Stimulated activated effector memory CD8-positive, alpha-beta T cell treated with anti-CD3 and anti-CD28 coated beads, Interleukin-12 subunit alpha, Interleukin-12 subunit beta, amount 100 ng/mL, for 72 hours (primary cell): ENCODE measurements around the gene DNAJC30.
"Not testable (repeated sequence)": the region's sequence is repeated elsewhere in the genome, so short reads cannot be mapped to it uniquely, and the experiment has no call there.

ENCODE experiments used
- ATAC-seq: fragments of 150-1000 bp; cut with Tn5 transposase; 2 replicates; pipeline ENCODE4 v1.10.0; 2021
- DNase-seq, 2 donors: peaks; one replicate each; pipeline ENCODE4 v3.0.0; 2021 to 2022; ENCODE audit warnings: low spot score in 2 of 2
- H3K27ac Mint-ChIP-seq: one replicate; pipeline ENCODE4 v1.8.0; 2022; ENCODE audit warnings: mild to moderate bottlenecking, mixed read lengths
- H3K36me3 Mint-ChIP-seq: one replicate; pipeline ENCODE4 v1.8.0; 2022; ENCODE audit warnings: mild to moderate bottlenecking, mixed read lengths
- H3K4me1 Mint-ChIP-seq: one replicate; pipeline ENCODE4 v1.8.0; 2022; ENCODE audit warnings: mixed read lengths
- H3K4me3 Mint-ChIP-seq: one replicate; pipeline ENCODE4 v1.8.0; 2022; ENCODE audit warnings: mild to moderate bottlenecking, mixed read lengths
- H3K9me3 Mint-ChIP-seq: one replicate; pipeline ENCODE4 v1.8.0; 2022; ENCODE audit warnings: mixed read lengths

Gene DNAJC30

GRCh38 chr7:73683056-73683787, at the start of gene DNAJC30, which contains the start of gene BUD23:
Gene DNAJC30 (minus strand): TSS chr7:73683453. CDS start chr7:73683423, 30 bp downstream.
Gene BUD23 (plus strand): TSS chr7:73683597. CDS start chr7:73683626, 29 bp downstream.
- Mint-ChIP-seq H3K4me1 (peaks cover 25% of the 10 kb centered on the region), H3K9me3 (no peaks in the 10 kb centered on the region), H3K36me3 (peaks cover 67% of the 10 kb centered on the region), H3K27ac (peak within 1 kb of the TSS; percentile 97), H3K4me3 (peak within 1 kb of the TSS; percentile 96)
- DNase-seq: peak; percentile 78 to 91
- peak; percentile 96 for ATAC-seq

GRCh38 chr7:73732397-73732796, 49.1 kb upstream of the DNAJC30 start:
- ATAC-seq (no peak), DNase-seq (no peak)
- H3K4me3 Mint-ChIP-seq: no peak overlapping the region
- H3K36me3 Mint-ChIP-seq: peaks cover 14% of the 10 kb centered on the region
- H3K4me1 Mint-ChIP-seq: peaks cover 14% of the 10 kb centered on the region
- H3K9me3 Mint-ChIP-seq: no peaks in the 10 kb centered on the region
- H3K27ac Mint-ChIP-seq: no peak overlapping the region

- ATAC-seq (no peak), DNase-seq (no peak)
- Mint-ChIP-seq H3K4me1 (peaks cover 10% of the 10 kb centered on the region), H3K4me3 (no peak overlapping the region), H3K9me3 (no peaks in the 10 kb centered on the region), H3K27ac (no peak overlapping the region), H3K36me3 (no peaks in the 10 kb centered on the region)
These were observed 47.2 kb upstream of the DNAJC30 start for GRCh38 chr7:73730485-73730884.

GRCh38 chr7:73728551-73728950, 45.3 kb upstream of the DNAJC30 start:
- Mint-ChIP-seq H3K4me3 (no peak overlapping the region), H3K9me3 (no peaks in the 10 kb centered on the region), H3K27ac (no peak overlapping the region), H3K4me1 (no peaks in the 10 kb centered on the region), H3K36me3 (no peaks in the 10 kb centered on the region)
- no peak for DNase-seq
- ATAC-seq: no peak

- H3K9me3 Mint-ChIP-seq: no peaks in the 10 kb centered on the region
- H3K4me3 Mint-ChIP-seq: no peak overlapping the region
- H3K36me3 Mint-ChIP-seq: no peaks in the 10 kb centered on the region
- no peak for DNase-seq
- H3K27ac Mint-ChIP-seq: no peak overlapping the region
- ATAC-seq: no peak
- H3K4me1 Mint-ChIP-seq: no peaks in the 10 kb centered on the region
These were observed 44.7 kb upstream of the DNAJC30 start for GRCh38 chr7:73727952-73728351.

GRCh38 chr7:73726083-73726466, 42.8 kb upstream of the DNAJC30 start:
- no peaks in the 10 kb centered on the region for H3K9me3 Mint-ChIP-seq
- DNase-seq (no peak), ATAC-seq (peak; percentile 39)
- no peak overlapping the region for H3K4me3 Mint-ChIP-seq
- no peaks in the 10 kb centered on the region for H3K36me3 Mint-ChIP-seq
- H3K27ac Mint-ChIP-seq: no peak overlapping the region
- H3K4me1 Mint-ChIP-seq: no peaks in the 10 kb centered on the region

- H3K27ac Mint-ChIP-seq: no peak overlapping the region
- H3K36me3 Mint-ChIP-seq: peaks cover 6% of the 10 kb centered on the region
- ATAC-seq (no peak), DNase-seq (no peak)
- peaks cover 7% of the 10 kb centered on the region for H3K4me1 Mint-ChIP-seq
- no peaks in the 10 kb centered on the region for H3K9me3 Mint-ChIP-seq
- H3K4me3 Mint-ChIP-seq: no peak overlapping the region
These were observed 40.6 kb upstream of the DNAJC30 start for GRCh38 chr7:73723813-73724212.

- DNase-seq: no peak
- ATAC-seq: no peak
- no peaks in the 10 kb centered on the region for H3K9me3 Mint-ChIP-seq
- H3K27ac Mint-ChIP-seq: no peak overlapping the region
- H3K4me3 Mint-ChIP-seq: no peak overlapping the region
- H3K4me1 Mint-ChIP-seq: peaks cover 15% of the 10 kb centered on the region
- peaks cover 12% of the 10 kb centered on the region for H3K36me3 Mint-ChIP-seq
These were observed 39.5 kb upstream of the DNAJC30 start for GRCh38 chr7:73722785-73723184.

- H3K36me3 Mint-ChIP-seq: peaks cover 14% of the 10 kb centered on the region
- not testable (repeated sequence) for DNase-seq, H3K4me3 Mint-ChIP-seq, H3K9me3 Mint-ChIP-seq, ATAC-seq, H3K27ac Mint-ChIP-seq
- peaks cover 21% of the 10 kb centered on the region for H3K4me1 Mint-ChIP-seq
These were observed 38.9 kb upstream of the DNAJC30 start for GRCh38 chr7:73722182-73722581.

GRCh38 chr7:73721377-73721817, 38.1 kb upstream of the DNAJC30 start:
- Mint-ChIP-seq H3K4me3 (peak overlapping the region; percentile 82), H3K9me3 (no peaks in the 10 kb centered on the region), H3K27ac (no peak overlapping the region), H3K4me1 (peaks cover 27% of the 10 kb centered on the region), H3K36me3 (peaks cover 17% of the 10 kb centered on the region)
- ATAC-seq: no peak
- no peak for DNase-seq

GRCh38 chr7:73720443-73720842, 37.2 kb upstream of the DNAJC30 start:
- not testable (repeated sequence) for H3K9me3 Mint-ChIP-seq, H3K27ac Mint-ChIP-seq, DNase-seq, ATAC-seq
- Mint-ChIP-seq H3K4me1 (peaks cover 37% of the 10 kb centered on the region), H3K4me3 (peak overlapping the region; percentile 82), H3K36me3 (peaks cover 27% of the 10 kb centered on the region)

- Mint-ChIP-seq H3K9me3 (no peaks in the 10 kb centered on the region), H3K27ac (peak overlapping the region; percentile 20), H3K4me1 (peaks cover 39% of the 10 kb centered on the region), H3K36me3 (peaks cover 33% of the 10 kb centered on the region), H3K4me3 (peak overlapping the region; percentile 82)
- no peak for ATAC-seq
- no peak for DNase-seq
These were observed 36.5 kb upstream of the DNAJC30 start for GRCh38 chr7:73719806-73720169.

GRCh38 chr7:73718905-73719805, 35.9 kb upstream of the DNAJC30 start, which contains the start of gene STX1A:
Gene STX1A (minus strand): TSS chr7:73719669. CDS start chr7:73719631, 38 bp downstream.
- Mint-ChIP-seq H3K4me1 (peaks cover 39% of the 10 kb centered on the region), H3K4me3 (peak within 1 kb of the TSS; percentile 82), H3K9me3 (no peaks in the 10 kb centered on the region), H3K36me3 (peaks cover 39% of the 10 kb centered on the region), H3K27ac (peak within 1 kb of the TSS; percentile 89)
- ATAC-seq (peak; percentile 70), DNase-seq (peak; percentile 64 to 86)

GRCh38 chr7:73718438-73718881, 35.2 kb upstream of the DNAJC30 start:
- DNase-seq (no peak), ATAC-seq (peak; percentile 3)
- peak overlapping the region; percentile 82 for H3K4me3 Mint-ChIP-seq
- H3K9me3 Mint-ChIP-seq: no peaks in the 10 kb centered on the region
- peaks cover 39% of the 10 kb centered on the region for H3K36me3 Mint-ChIP-seq
- peak overlapping the region; percentile 89 for H3K27ac Mint-ChIP-seq
- H3K4me1 Mint-ChIP-seq: peaks cover 39% of the 10 kb centered on the region

GRCh38 chr7:73717991-73718405, 34.7 kb upstream of the DNAJC30 start:
- ATAC-seq: peak; percentile 85
- DNase-seq: peak; percentile 59 to 86
- H3K4me3 Mint-ChIP-seq: peak overlapping the region; percentile 82
- H3K27ac Mint-ChIP-seq: peak overlapping the region; percentile 89
- no peaks in the 10 kb centered on the region for H3K9me3 Mint-ChIP-seq
- H3K36me3 Mint-ChIP-seq: peaks cover 39% of the 10 kb centered on the region
- peaks cover 41% of the 10 kb centered on the region for H3K4me1 Mint-ChIP-seq
